Psoas muscle (tissue), 8 donors: ENCODE measurements around the gene DACH1. TPM values are rescaled to one million over a fixed set of nuclear protein-coding genes. Genes with fewer than 3 reads are reported as not detected.

Source experiments
- ATAC-seq, 4 donors: fragments of 200-7000 bp; cut with Tn5 transposase; one replicate each; pipeline ENCODE4 v1.9.1; 2020; ENCODE audit warnings: moderate library complexity in 3 of 4, mild to moderate bottlenecking in 2 of 4
- DNase-seq, 2 donors: peaks; one replicate each; pipeline ENCODE4 v3.0.0-alpha.2; 2020
- H3K27ac ChIP-seq: fragments of 200-600 bp; one replicate; pipeline ENCODE4 v1.8.0; 2022
- H3K27me3 ChIP-seq, 3 donors: fragments of 200-600 bp in 1 of 3; one replicate each; pipeline versions ENCODE4 v1.6.1 to v1.8.0; 2013 to 2022; ENCODE audit warnings: low read length in 2 of 3, mild to moderate bottlenecking in 2 of 3, moderate library complexity in 1 of 3; ENCODE audit not compliant: insufficient read depth in 3 of 3
- H3K36me3 ChIP-seq, 2 donors: fragments of 200-600 bp in 1 of 2; one replicate each; pipeline versions ENCODE4 v1.6.1 to v1.8.0; 2013 to 2022; ENCODE audit warnings: low read depth in 1 of 2, mild to moderate bottlenecking in 1 of 2, moderate library complexity in 1 of 2; ENCODE audit not compliant: insufficient read depth in 1 of 2
- H3K4me1 ChIP-seq: fragments of 200-600 bp; one replicate; pipeline ENCODE4 v1.8.0; 2022
- H3K4me3 ChIP-seq: fragments of 200-600 bp; one replicate; pipeline ENCODE4 v1.8.0; 2022; ENCODE audit warnings: mild to moderate bottlenecking
- H3K9me3 ChIP-seq: fragments of 200-600 bp; one replicate; pipeline ENCODE4 v1.8.0; 2022
- CTCF ChIP-seq: fragments of 200-600 bp; IDR thresholded peaks from one replicate; pipeline ENCODE4 v1.8.0; 2022; ENCODE audit warnings: antibody characterized with exemption
- WGBS, 3 donors: extraction: QIAGEN DNeasy Blood & Tissue Kit; methylation state at CpG; one replicate each; pipeline versions ENCODE4 v1.1.6 to v1.1.7; 2013; 5-methylcytosine and 5-hydroxymethylcytosine counted together
- intact Hi-C, 2 donors: fragments of 100-400 bp; cut with DNase I; formaldehyde crosslinking; loops; one replicate each; pipeline versions ENCODE4 v1.11.0 to v1.14.2; 2022
- polyA plus RNA-seq, 3 donors: library from polyadenylated mRNA; stranded (reverse); fragments of 200-250 nt; gene quantifications; one replicate each; pipeline ENCODE4 v1.2.3, GENCODE V29; 2013
- total RNA-seq, 4 donors: library from RNA; stranded (reverse); fragmentation: NEBNext Ultra II Directional in 2 of 4; extraction: Animal tissue kit (Norgen Biotek cat#: 25700) in 2 of 4; gene quantifications; one replicate each; pipeline versions ENCODE4 v1.2.1 to v1.2.4, GENCODE V29; 2021 to 2023
- donor health status: healthy with polysubstance abuse.
- donor health status: DM: no; HTN: no; CAD: no; lungs with moderate emphysema.
- donor health status: Bipolar disorder and iron deficiency.
- donor health status: healthy.
- donor health status: DM: yes; HTN: yes; CAD: no.
- donor health status: DM: no; HTN: no; CAD: no.
- donor health status: DM: no; HTN: no; CAD: no.
- donor health status: DM: yes; HTN: yes; CAD: no.

Gene DACH1
- total and polyA plus RNA-seq, 7 donors = 0.51 to 3.6 (median 1.1) TPM

GRCh38 chr13:71499235-71499634 lies 367.8 kb downstream of the DACH1 start:
- 45 to 52% (median 49%) methylated on average over 2 of the region's 2 CpGs for WGBS, 3 donors
- TF ChIP-seq CTCF = no peak
- H3K4me3 ChIP-seq = no peak overlapping the region
- no peaks in the 10 kb centered on the region for H3K9me3 ChIP-seq
- no peak for DNase-seq
- intact Hi-C loops = no loop called here
- H3K27ac ChIP-seq = peak overlapping the region; percentile 40
- no peaks in the 10 kb centered on the region for H3K4me1 ChIP-seq
- ATAC-seq = no peak
- H3K36me3 ChIP-seq = no peaks in the 10 kb centered on the region
- no peaks in the 10 kb centered on the region for H3K27me3 ChIP-seq

GRCh38 chr13:71493189-71493588 lies 373.8 kb downstream of the DACH1 start:
- Histone ChIP-seq H3K9me3 (no peaks in the 10 kb centered on the region), H3K27me3 (no peaks in the 10 kb centered on the region), H3K27ac (no peak overlapping the region), H3K36me3 (no peaks in the 10 kb centered on the region), H3K4me3 (no peak overlapping the region), H3K4me1 (no peaks in the 10 kb centered on the region)
- ATAC-seq (no peak), DNase-seq (no peak)
- no peak for TF ChIP-seq CTCF
- WGBS, 3 donors = 76 to 92% (median 86%) methylated on average over 2 of the region's 2 CpGs
- intact Hi-C loops = no loop called here

GRCh38 chr13:71492346-71492871 lies 374.6 kb downstream of the DACH1 start:
- TF ChIP-seq CTCF = no peak
- ATAC-seq (no peak), DNase-seq (no peak)
- no peak overlapping the region for H3K27ac ChIP-seq
- H3K36me3 ChIP-seq = no peaks in the 10 kb centered on the region
- no peaks in the 10 kb centered on the region for H3K9me3 ChIP-seq
- no peaks in the 10 kb centered on the region for H3K27me3 ChIP-seq
- intact Hi-C loops = no loop called here
- H3K4me3 ChIP-seq = no peak overlapping the region
- H3K4me1 ChIP-seq = no peaks in the 10 kb centered on the region

GRCh38 chr13:71491010-71491409 lies 376.0 kb downstream of the DACH1 start:
- no peak overlapping the region for H3K4me3 ChIP-seq
- no peaks in the 10 kb centered on the region for H3K4me1 ChIP-seq
- intact Hi-C loops = no loop called here
- no peaks in the 10 kb centered on the region for H3K9me3 ChIP-seq
- H3K27me3 ChIP-seq = no peaks in the 10 kb centered on the region
- no peak for TF ChIP-seq CTCF
- WGBS, 3 donors = 67 to 75% (median 70%) methylated on average over 1 of the region's 1 CpG
- no peak for DNase-seq
- no peak for ATAC-seq
- no peaks in the 10 kb centered on the region for H3K36me3 ChIP-seq
- no peak overlapping the region for H3K27ac ChIP-seq

- Histone ChIP-seq H3K9me3 (no peaks in the 10 kb centered on the region), H3K36me3 (no peaks in the 10 kb centered on the region), H3K27ac (no peak overlapping the region), H3K4me1 (no peaks in the 10 kb centered on the region), H3K27me3 (no peaks in the 10 kb centered on the region), H3K4me3 (no peak overlapping the region)
- no peak for ATAC-seq
- intact Hi-C loops = no loop called here
- DNase-seq = no peak
- whole genome bisulfite sequencing, 3 donors = 95 to 99% (median 98%) methylated on average over 3 of the region's 3 CpGs
- TF ChIP-seq CTCF = no peak
These were observed 378.0 kb downstream of the DACH1 start for GRCh38 chr13:71489041-71489440.
